HFF-Myc (cell line): ENCODE measurements around the gene CCDC90B.

Experiments used
- DNase-seq: peaks from one replicate; pipeline ENCODE4 v3.0.0-alpha.2; 2011; ENCODE audit warnings: low read depth; ENCODE audit errors: extremely low read depth
- H3K4me3 ChIP-seq: replicated peaks from 2 replicates; pipeline ENCODE4 v1.5.1; 2011; ENCODE audit warnings: low read depth, mild to moderate bottlenecking, control low read depth, low read length
- CTCF ChIP-seq: IDR thresholded peaks from 2 replicates; pipeline ENCODE4 v1.5.1; 2012; ENCODE audit warnings: mild to moderate bottlenecking, low read depth, low read length, control low read depth; ENCODE audit errors: missing control alignments

Gene CCDC90B, protein sequence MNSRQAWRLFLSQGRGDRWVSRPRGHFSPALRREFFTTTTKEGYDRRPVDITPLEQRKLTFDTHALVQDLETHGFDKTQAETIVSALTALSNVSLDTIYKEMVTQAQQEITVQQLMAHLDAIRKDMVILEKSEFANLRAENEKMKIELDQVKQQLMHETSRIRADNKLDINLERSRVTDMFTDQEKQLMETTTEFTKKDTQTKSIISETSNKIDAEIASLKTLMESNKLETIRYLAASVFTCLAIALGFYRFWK

DNA sequence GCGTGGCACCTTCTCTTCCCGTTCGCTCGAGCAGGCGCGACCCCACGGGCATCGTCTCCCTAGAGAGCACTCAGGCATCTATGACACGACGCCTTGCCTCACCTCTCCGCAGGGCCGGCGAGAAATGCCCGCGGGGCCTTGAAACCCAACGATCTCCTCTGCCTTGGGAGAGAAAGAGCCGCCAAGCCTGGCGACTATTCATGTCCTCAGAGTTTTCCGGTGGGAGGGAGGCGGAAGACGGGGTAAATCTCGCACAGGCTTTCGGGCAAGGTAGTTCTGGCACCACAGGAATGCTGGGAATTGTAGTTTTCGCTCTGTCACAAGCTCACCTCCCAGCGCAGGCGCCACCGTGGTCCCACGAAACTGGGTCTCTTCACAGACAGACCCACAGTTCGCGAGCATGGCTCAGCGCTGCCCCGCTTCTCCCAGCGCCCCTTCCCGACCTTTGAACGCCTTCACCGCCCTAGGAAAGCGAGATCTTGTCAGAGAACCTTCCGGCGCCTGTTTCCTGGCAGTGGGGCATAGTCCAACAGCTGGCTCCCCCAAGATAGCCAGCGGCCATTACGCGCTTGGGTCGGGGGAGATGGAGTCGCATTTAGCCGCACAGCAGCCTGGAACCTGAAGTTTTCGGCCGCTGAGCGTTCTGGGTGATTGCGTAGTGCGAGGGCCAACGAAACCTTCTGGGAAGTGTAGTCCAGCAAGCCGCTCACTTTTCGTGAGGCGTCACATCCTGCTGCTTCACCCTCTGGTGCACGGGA, at the start of gene CCDC90B:
Gene CCDC90B (minus strand): TSS at position 597 of the 758 bp plus-strand sequence. CDS start 395 bp downstream, at position 202.
- TF ChIP-seq CTCF = peak; percentile 35
- DNase-seq = peak; percentile 95
- H3K4me3 ChIP-seq = peak within 1 kb of the TSS; percentile 71

GRCh38 chr11:83335446-83336070, 49.4 kb upstream of the CCDC90B start:
- no peak for DNase-seq
- H3K4me3 ChIP-seq = no peak overlapping the region
- no peak for TF ChIP-seq CTCF

GRCh38 chr11:83330303-83330702, 44.1 kb upstream of the CCDC90B start:
- TF ChIP-seq CTCF = no peak
- no peak overlapping the region for H3K4me3 ChIP-seq
- DNase-seq = no peak

DNA sequence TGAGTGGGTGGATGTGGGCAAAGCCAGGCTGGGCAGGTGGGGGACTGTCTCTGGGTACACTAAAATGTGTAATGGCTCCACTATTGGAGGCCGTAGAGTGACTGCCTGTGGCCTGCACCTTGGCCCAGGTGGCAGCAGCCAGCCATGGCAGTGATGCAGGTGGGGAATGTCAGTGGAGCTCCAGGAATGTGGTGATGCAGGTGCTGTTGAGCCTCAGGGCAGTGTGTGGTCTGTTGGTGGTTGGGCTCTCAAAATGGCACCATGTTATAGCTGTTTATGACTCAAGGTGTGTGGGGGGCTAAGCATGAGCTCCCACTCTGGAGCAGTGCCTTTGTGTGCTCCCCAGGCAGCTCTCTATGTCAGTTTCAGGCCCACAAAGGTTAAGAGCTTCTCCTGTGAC, 40.2 kb upstream of the CCDC90B start:
- no peak for TF ChIP-seq CTCF
- no peak for DNase-seq
- no peak overlapping the region for H3K4me3 ChIP-seq

GRCh38 chr11:83319346-83319745, 33.2 kb upstream of the CCDC90B start:
- no peak for TF ChIP-seq CTCF
- H3K4me3 ChIP-seq = no peak overlapping the region
- no peak for DNase-seq

DNA sequence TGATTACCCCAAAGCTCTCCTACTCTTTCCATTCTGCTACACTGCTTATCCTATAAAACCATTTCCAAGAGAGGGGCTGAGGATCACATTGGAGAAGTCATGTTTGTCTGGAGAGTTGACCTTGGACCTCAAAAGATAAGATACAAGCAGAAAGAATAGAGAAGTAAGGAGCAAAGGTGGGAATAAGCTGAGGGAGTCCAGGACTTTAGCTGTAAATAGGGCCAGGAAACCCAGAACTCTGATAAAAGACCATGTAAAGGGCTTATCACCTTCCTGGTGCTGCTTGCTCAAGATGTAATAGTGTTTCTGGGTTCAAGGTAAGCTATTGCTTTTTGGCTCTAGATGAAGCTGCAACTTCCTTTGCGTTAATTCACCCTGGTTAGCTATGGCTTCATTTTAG, 32.8 kb upstream of the CCDC90B start:
- no peak overlapping the region for H3K4me3 ChIP-seq
- no peak for DNase-seq
- TF ChIP-seq CTCF = no peak
